Suppressor macrophage (primary cell): ENCODE data around the gene PLLP.

ENCODE experiments used
- DNase-seq, 4 experiments: peaks; one replicate each; pipeline ENCODE4 v3.0.0-alpha.2; 2020 to 2022

PLLP gene

GRCh38 chr16:57223057-57223456 lies 61.4 kb downstream of the PLLP start:
- DNase-seq, result no peak

- no peak for DNase-seq
These were observed 67.5 kb downstream of the PLLP start for GRCh38 chr16:57216968-57217367.

- DNase-seq, result no peak
These were observed 71.0 kb downstream of the PLLP start for GRCh38 chr16:57213462-57213861.

- no peak for DNase-seq
These were observed 74.7 kb downstream of the PLLP start for GRCh38 chr16:57209780-57210179.

GRCh38 chr16:57208926-57209325 lies 75.5 kb downstream of the PLLP start:
- no peak for DNase-seq
